Testis (tissue), 3 donors: ENCODE measurements around the gene ZNF282. TPM values are rescaled to one million over a fixed set of nuclear protein-coding genes. Genes with fewer than 3 reads are reported as not detected.

Source experiments
- DNase-seq: peaks from one replicate; pipeline ENCODE4 v3.0.0-alpha.2; 2019
- H3K27ac ChIP-seq, 2 donors: fragments of 200-600 bp; sonication (generic); one replicate each; pipeline ENCODE4 v1.5.1; 2019
- H3K27me3 ChIP-seq: fragments of 200-600 bp; sonication (generic); one replicate; pipeline ENCODE4 v1.5.1; 2019
- H3K36me3 ChIP-seq: fragments of 200-600 bp; sonication (generic); one replicate; pipeline ENCODE4 v1.5.1; 2017; ENCODE audit warnings: low read depth; ENCODE audit errors: missing control alignments
- H3K4me1 ChIP-seq: fragments of 200-600 bp; sonication (generic); one replicate; pipeline ENCODE4 v1.5.1; 2019
- H3K4me3 ChIP-seq, 2 donors: fragments of 200-600 bp; sonication (generic); one replicate each; pipeline ENCODE4 v1.5.1; 2017 to 2019
- H3K9me3 ChIP-seq: fragments of 200-600 bp; sonication (generic); one replicate; pipeline ENCODE4 v1.5.1; 2017
- CTCF ChIP-seq, 3 experiments: fragments of 450-650 bp in 2 of 3; fragments of 200-600 bp in 1 of 3; sonication (generic) in 1 of 3; IDR thresholded peaks; one replicate each; pipeline ENCODE4 v1.5.1; 2016 to 2019; ENCODE audit warnings: antibody characterized with exemption in 3 of 3, mild to moderate bottlenecking in 2 of 3, moderate library complexity in 1 of 3
- POLR2A ChIP-seq: fragments of 450-650 bp; IDR thresholded peaks from one replicate; pipeline ENCODE4 v1.6.1; 2017; ENCODE audit warnings: antibody characterized with exemption, mild to moderate bottlenecking, moderate library complexity
- WGBS, 2 donors: methylation state at CpG; one replicate each; pipeline ENCODE4 v1.1.5; 2018; 5-methylcytosine and 5-hydroxymethylcytosine counted together
- intact Hi-C: fragments of 100-400 bp; cut with DNase I; formaldehyde crosslinking; loops from one replicate; pipeline ENCODE4 v1.15.1; 2023; ENCODE audit warnings: low total_unique reads
- polyA plus RNA-seq: library from polyadenylated mRNA; stranded (reverse); fragments of 350-450 nt; fragmentation: Illumina TruSeq; extraction: RNeasy Lipid Tissue Mini Kit (QIAGEN cat#74804); gene quantifications from one replicate; pipeline ENCODE4 v1.2.3, GENCODE V29; 2014; ENCODE audit warnings: low read depth, low replicate concordance; ENCODE audit not compliant: insufficient read depth
- total RNA-seq, 2 donors: library from RNA; depleted of rRNA; stranded (reverse); fragments of >200 nt; gene quantifications; one replicate each; pipeline ENCODE4 v1.2.3, GENCODE V29; 2016

The ZNF282 gene
- total and polyA plus RNA-seq, 3 donors from 2014 or later = 9.6 to 17.6 (median 12.2) TPM

- TF ChIP-seq CTCF (IDR thresholded peaks at IDR 0.05) (no peak), POLR2A (no peak)
- intact Hi-C loops = no loop called here
- 74 to 79% methylated on average over 7 of the region's 7 CpGs for WGBS, 2 donors
These were observed 18.8 kb downstream of the ZNF282 start for GRCh38 chr7:149214020-149214720.

GRCh38 chr7:149216402-149216801, 21.1 kb downstream of the ZNF282 start:
- WGBS, 2 donors = 55 to 88% methylated on average over 2 of the region's 2 CpGs
- intact Hi-C loops = no loop called here
- no peak for TF ChIP-seq POLR2A
- Histone ChIP-seq H3K4me1 (no peaks in the 10 kb centered on the region), H3K4me3 (no peak overlapping the region), H3K9me3 (no peaks in the 10 kb centered on the region), H3K27me3 (no peaks in the 10 kb centered on the region), H3K27ac (no peak overlapping the region), H3K36me3 (no peaks in the 10 kb centered on the region)
- DNase-seq = no peak

More at GRCh38 chr7:149214020-149214720, 18.8 kb downstream of the ZNF282 start:
- H3K27me3 ChIP-seq = no peaks in the 10 kb centered on the region
- no peaks in the 10 kb centered on the region for H3K9me3 ChIP-seq
- no peak overlapping the region for H3K4me3 ChIP-seq
- no peak overlapping the region for H3K27ac ChIP-seq
- H3K36me3 ChIP-seq = no peaks in the 10 kb centered on the region
- no peak for DNase-seq
- no peaks in the 10 kb centered on the region for H3K4me1 ChIP-seq

- DNase-seq = no peak
These were observed 22.2 kb downstream of the ZNF282 start for GRCh38 chr7:149217570-149217969.

DNA sequence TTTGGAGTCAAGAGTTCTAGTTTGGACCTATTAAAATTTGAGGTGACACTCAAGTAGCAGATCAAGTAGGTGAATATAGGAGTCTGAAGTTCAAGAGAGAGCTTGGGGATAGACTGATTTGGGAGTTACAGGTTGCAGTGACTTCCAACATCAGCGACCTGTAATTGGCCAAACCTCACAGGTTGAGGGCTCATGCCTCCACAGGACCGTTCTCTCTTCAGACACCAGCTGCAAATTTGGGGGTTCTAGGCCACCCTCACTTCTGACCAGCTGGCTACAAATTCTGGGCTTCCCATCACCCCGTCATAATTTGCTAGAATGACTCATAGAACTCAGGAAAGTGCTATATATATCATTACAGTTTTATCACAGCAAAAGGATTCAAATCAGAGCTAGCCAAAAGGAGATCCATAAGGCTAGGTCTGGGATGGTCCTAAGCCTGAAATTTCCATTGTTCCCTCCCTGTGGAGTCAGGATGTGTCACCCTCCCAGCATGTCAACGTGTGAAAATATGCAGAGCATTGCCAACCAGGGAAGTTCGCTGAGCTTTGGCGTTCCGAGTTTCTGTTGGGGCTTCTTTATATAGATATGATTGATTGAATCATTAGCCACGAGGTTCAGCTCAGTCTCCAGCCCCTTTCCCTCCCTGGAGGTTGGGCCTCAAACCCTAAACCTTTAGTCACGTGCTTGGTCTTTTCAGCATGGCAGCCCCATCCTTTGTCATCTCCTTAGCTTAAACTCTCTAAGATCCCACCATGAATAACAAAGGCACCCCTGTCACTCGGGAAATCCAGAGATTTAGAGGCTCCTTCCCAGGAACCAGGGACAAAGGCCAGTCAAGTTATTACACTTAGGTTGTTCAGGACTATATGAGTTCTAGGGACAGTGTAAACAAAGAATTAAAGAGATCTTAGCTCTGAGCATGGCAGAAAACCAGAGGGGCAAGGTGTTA, 23.4 kb downstream of the ZNF282 start:
- H3K4me3 ChIP-seq = no peak overlapping the region
- no peaks in the 10 kb centered on the region for H3K9me3 ChIP-seq
- H3K27ac ChIP-seq = no peak overlapping the region
- intact Hi-C loops = no loop called here
- no peak for DNase-seq
- 86 to 95% methylated on average over 10 of the region's 10 CpGs for WGBS, 2 donors
- H3K27me3 ChIP-seq = no peaks in the 10 kb centered on the region
- no peaks in the 10 kb centered on the region for H3K4me1 ChIP-seq
- no peaks in the 10 kb centered on the region for H3K36me3 ChIP-seq
- TF ChIP-seq CTCF (IDR thresholded peaks at IDR 0.05) (no peak), POLR2A (no peak)

More at GRCh38 chr7:149217570-149217969, 22.2 kb downstream of the ZNF282 start:
- Histone ChIP-seq H3K9me3 (no peaks in the 10 kb centered on the region), H3K4me3 (no peak overlapping the region), H3K27ac (no peak overlapping the region), H3K36me3 (no peaks in the 10 kb centered on the region), H3K4me1 (no peaks in the 10 kb centered on the region), H3K27me3 (no peaks in the 10 kb centered on the region)
- WGBS, 2 donors = 88 to 94% methylated on average over 6 of the region's 6 CpGs
- no peak for TF ChIP-seq CTCF (IDR thresholded peaks at IDR 0.05)
- no peak for TF ChIP-seq POLR2A
- intact Hi-C loops = no loop called here

- 84 to 85% methylated on average over 6 of the region's 6 CpGs for WGBS, 2 donors
- H3K36me3 ChIP-seq = no peaks in the 10 kb centered on the region
- DNase-seq = no peak
- H3K27me3 ChIP-seq = no peaks in the 10 kb centered on the region
- no peaks in the 10 kb centered on the region for H3K4me1 ChIP-seq
- TF ChIP-seq POLR2A (no peak), CTCF (IDR thresholded peaks at IDR 0.05) (no peak)
- no peak overlapping the region for H3K4me3 ChIP-seq
- no peaks in the 10 kb centered on the region for H3K9me3 ChIP-seq
- intact Hi-C loops = no loop called here
- H3K27ac ChIP-seq = no peak overlapping the region
These were observed 25.2 kb downstream of the ZNF282 start for GRCh38 chr7:149220534-149220933.
